ENCODE measurements around the gene XDH. TPM values are rescaled to one million over a fixed set of nuclear protein-coding genes. Genes with fewer than 3 reads are reported as not detected.

The XDH gene
- total and polyA plus RNA-seq, 8 donors = 0.06 to 40.8 (median 2.4) TPM

DNA sequence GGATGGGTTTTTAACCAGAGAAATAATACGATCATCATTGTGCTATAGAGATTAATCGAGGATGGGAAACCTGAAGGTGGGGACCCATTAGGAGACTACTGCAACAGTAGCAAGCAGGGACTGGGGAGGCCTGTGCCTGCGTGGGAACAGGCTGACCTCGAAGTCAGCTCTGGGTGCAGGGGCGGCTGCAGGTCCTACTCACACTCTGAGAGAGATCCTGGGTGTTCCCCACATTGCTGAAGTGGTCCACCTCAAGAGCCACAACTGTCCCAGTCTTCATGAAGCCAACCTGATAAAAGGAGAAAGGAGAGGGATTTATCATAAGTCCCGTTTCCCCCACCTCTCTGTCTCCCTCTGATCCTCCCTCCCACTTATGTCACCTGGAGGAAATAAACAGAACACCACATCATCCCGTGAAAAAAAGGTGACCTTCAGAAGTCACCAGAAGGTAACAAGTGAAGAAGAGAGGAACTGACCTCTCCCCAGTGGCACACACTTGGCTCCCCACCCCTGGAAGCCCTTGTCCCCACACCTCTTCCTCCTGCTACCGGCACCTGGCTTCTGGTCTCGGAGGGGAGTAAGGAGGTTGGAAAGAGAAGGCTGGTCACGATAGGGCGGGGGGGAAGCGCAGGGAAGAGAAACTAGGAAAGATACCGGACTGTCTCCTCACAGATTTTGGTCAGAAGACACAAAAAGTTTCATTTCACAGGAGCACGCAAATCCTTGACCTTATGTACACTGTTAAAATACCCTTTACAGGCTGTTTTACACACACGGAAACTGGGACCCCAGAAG lies 50.4 kb downstream of the XDH start:
- TF ChIP-seq, protein P1, sequence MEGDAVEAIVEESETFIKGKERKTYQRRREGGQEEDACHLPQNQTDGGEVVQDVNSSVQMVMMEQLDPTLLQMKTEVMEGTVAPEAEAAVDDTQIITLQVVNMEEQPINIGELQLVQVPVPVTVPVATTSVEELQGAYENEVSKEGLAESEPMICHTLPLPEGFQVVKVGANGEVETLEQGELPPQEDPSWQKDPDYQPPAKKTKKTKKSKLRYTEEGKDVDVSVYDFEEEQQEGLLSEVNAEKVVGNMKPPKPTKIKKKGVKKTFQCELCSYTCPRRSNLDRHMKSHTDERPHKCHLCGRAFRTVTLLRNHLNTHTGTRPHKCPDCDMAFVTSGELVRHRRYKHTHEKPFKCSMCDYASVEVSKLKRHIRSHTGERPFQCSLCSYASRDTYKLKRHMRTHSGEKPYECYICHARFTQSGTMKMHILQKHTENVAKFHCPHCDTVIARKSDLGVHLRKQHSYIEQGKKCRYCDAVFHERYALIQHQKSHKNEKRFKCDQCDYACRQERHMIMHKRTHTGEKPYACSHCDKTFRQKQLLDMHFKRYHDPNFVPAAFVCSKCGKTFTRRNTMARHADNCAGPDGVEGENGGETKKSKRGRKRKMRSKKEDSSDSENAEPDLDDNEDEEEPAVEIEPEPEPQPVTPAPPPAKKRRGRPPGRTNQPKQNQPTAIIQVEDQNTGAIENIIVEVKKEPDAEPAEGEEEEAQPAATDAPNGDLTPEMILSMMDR (IDR thresholded peaks at IDR 0.05) = no peak
- no peak for TF ChIP-seq EP300 (IDR thresholded peaks at IDR 0.05)
- no peak for TF ChIP-seq POLR2AphosphoS5 (IDR thresholded peaks at IDR 0.05)
- TF ChIP-seq POLR2A (IDR thresholded peaks at IDR 0.05) = no peak
- H3K27ac ChIP-seq = no peak overlapping the region
- H3K36me3 ChIP-seq = no peaks in the 10 kb centered on the region
- no peak for DNase-seq
- no peaks in the 10 kb centered on the region for H3K4me1 ChIP-seq
- intact Hi-C loops (cut with DNase I; ENCODE audit: low total_unique reads) = no loop called here
- no peaks in the 10 kb centered on the region for H3K27me3 ChIP-seq
- WGBS, 5 donors = 81 to 88% (median 82%) methylated on average over 15 of the region's 15 CpGs
- H3K9me3 ChIP-seq = no peaks in the 10 kb centered on the region
- no peak overlapping the region for H3K4me3 ChIP-seq

DNA sequence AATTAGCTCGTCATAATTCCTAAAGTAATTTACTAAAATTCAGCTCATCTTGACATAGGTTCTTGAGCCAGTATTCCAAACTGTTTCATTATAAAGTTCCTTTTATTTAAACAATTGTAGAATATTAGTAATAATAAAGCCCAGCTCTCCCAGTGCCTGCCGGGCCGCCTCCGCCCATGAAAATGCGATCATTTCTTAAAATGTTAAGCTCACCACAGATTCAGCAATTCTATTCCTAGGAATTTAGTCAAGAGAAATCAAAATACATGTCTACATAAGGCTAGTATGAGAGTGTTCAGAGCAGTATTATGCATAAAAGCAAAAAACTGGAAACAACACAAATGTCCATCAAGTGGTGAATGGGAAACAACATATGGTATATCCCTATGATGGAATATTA lies 52.0 kb downstream of the XDH start:
- Histone ChIP-seq H3K9me3 (no peaks in the 10 kb centered on the region), H3K27me3 (no peaks in the 10 kb centered on the region)
- TF ChIP-seq POLR2AphosphoS5 (IDR thresholded peaks at IDR 0.05) = no peak
- TF ChIP-seq EP300 (IDR thresholded peaks at IDR 0.05) = no peak
- TF ChIP-seq POLR2A (IDR thresholded peaks at IDR 0.05) = no peak
- TF ChIP-seq, protein P1 (IDR thresholded peaks at IDR 0.05) = no peak

DNA sequence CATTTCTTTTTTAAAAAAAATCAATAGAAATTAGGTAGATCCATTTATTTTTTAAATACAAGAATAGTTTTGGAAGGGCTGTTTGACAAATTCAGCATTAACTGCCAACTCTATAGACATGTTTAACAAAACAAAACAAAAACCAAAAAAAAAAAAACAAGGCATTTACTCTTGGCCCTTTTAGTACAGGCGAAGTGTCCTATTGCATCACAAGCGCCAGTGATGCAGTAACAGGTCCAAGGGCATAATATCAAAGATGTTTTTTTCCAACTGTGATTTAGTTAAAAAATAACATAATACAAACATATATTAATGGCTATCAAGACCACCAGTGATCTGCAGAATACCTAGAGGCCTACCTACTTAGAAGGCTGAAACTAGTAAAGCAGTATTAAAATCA lies 55.3 kb downstream of the XDH start:
- TF ChIP-seq POLR2AphosphoS5 (IDR thresholded peaks at IDR 0.05) (no peak), EP300 (IDR thresholded peaks at IDR 0.05) (no peak), POLR2A (IDR thresholded peaks at IDR 0.05) (no peak)
- TF ChIP-seq, protein P1 (IDR thresholded peaks at IDR 0.05) = no peak
- 68 to 93% (median 89%) methylated on average over 2 of the region's 2 CpGs for WGBS, 5 donors
- H3K36me3 ChIP-seq = no peaks in the 10 kb centered on the region
- no peaks in the 10 kb centered on the region for H3K4me1 ChIP-seq
- no peaks in the 10 kb centered on the region for H3K9me3 ChIP-seq
- intact Hi-C loops (cut with DNase I; ENCODE audit: low total_unique reads) = no loop called here
- DNase-seq = no peak
- no peak overlapping the region for H3K4me3 ChIP-seq
- H3K27me3 ChIP-seq = peaks cover 0 to under 1% (median 0%) of the 10 kb centered on the region in 3 donors
- no peak overlapping the region for H3K27ac ChIP-seq

More for the DNA sequence above, 52.0 kb downstream of the XDH start:
- intact Hi-C loops (cut with DNase I; ENCODE audit: low total_unique reads) = no loop called here
- H3K27ac ChIP-seq = no peak overlapping the region
- DNase-seq = no peak
- H3K4me1 ChIP-seq = no peaks in the 10 kb centered on the region
- no peaks in the 10 kb centered on the region for H3K36me3 ChIP-seq
- no peak overlapping the region for H3K4me3 ChIP-seq
- WGBS, 5 donors = 95 to 99% (median 97%) methylated on average over 5 of the region's 5 CpGs

DNA sequence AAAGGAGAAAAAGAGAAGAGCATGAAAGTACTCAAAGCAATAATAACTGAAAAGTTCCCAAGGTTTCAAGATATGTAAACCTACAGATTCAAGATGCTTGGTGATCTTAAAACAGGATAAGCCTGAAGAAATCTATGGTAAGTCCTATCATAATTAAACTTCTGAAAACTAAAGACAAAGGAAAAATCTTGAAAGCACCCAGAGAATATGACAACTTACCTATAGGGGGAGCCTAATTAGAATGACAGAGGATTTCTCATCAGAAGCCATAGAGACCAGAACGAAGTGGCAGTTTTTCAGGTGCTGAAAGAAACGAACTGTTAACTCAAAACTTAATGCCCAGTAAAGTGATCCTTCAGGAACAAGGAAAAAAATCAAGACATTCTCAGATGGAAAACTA lies 59.7 kb downstream of the XDH start:
- Histone ChIP-seq H3K27me3 (peaks cover 0 to 11% (median 0%) of the 10 kb centered on the region in 3 donors), H3K36me3 (no peaks in the 10 kb centered on the region), H3K27ac (no peak overlapping the region), H3K9me3 (no peaks in the 10 kb centered on the region), H3K4me1 (no peaks in the 10 kb centered on the region), H3K4me3 (no peak overlapping the region)
- intact Hi-C loops (cut with DNase I; ENCODE audit: low total_unique reads) = no loop called here
- DNase-seq = no peak
- WGBS, 5 donors = 17 to 38% (median 30%) methylated on average over 2 of the region's 2 CpGs
- TF ChIP-seq EP300 (IDR thresholded peaks at IDR 0.05) = no peak
- no peak for TF ChIP-seq POLR2AphosphoS5 (IDR thresholded peaks at IDR 0.05)

DNA sequence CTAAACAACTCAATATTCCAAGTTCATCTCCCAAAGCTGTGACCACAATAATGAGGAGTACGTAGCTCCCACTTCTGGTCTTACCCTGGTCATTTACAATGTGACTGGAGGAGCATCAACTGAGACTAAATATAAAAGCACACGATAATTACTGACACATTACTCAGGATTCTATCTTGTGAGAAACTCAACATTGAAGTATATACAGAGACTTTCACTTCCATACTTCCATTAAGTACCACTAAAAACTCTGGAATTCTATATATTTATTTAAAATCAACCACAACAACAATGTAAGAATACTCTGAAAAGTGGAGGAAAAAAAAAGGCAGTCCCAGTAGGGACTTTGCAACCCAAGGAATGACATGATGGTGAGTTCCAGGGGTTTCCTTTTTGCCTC lies 61.4 kb downstream of the XDH start:
- H3K9me3 ChIP-seq = no peaks in the 10 kb centered on the region
- no peaks in the 10 kb centered on the region for H3K36me3 ChIP-seq
- H3K4me3 ChIP-seq = no peak overlapping the region
- intact Hi-C loops (cut with DNase I; ENCODE audit: low total_unique reads) = no loop called here
- TF ChIP-seq, protein P1 (IDR thresholded peaks at IDR 0.05) = no peak
- TF ChIP-seq POLR2AphosphoS5 (IDR thresholded peaks at IDR 0.05) (no peak), POLR2A (IDR thresholded peaks at IDR 0.05) (no peak), EP300 (IDR thresholded peaks at IDR 0.05) (no peak)
- H3K27ac ChIP-seq = no peak overlapping the region
- peaks cover 0 to 11% (median 0%) of the 10 kb centered on the region in 3 donors for H3K27me3 ChIP-seq
- WGBS, 5 donors = 64 to 91% (median 85%) methylated on average over 2 of the region's 2 CpGs
- H3K4me1 ChIP-seq = no peaks in the 10 kb centered on the region
- DNase-seq = no peak
